Lower leg skin (tissue), 3 donors: ENCODE measurements around the gene TLR1.

Experiments used
- CTCF ChIP-seq, 3 donors: fragments of 450-650 bp; IDR thresholded peaks; one replicate each; pipeline ENCODE4 v1.5.1; 2016; ENCODE audit warnings: antibody characterized with exemption in 3 of 3, mild to moderate bottlenecking in 3 of 3, moderate library complexity in 2 of 3
- POLR2A ChIP-seq, 2 donors: fragments of 450-650 bp; IDR thresholded peaks; one replicate each; pipeline ENCODE4 v1.6.1; 2016 to 2017; ENCODE audit warnings: antibody characterized with exemption in 2 of 2, mild to moderate bottlenecking in 1 of 2, moderate library complexity in 1 of 2

- no peak for TF ChIP-seq CTCF (IDR thresholded peaks at IDR 0.05)
- TF ChIP-seq POLR2A (IDR thresholded peaks at IDR 0.05), result no peak
Observed at GRCh38 chr4:38794051-38794450, 10.5 kb downstream of the TLR1 start.
